ENCODE results near the gene EFS. TPM values are rescaled to one million over a fixed set of nuclear protein-coding genes. Genes with fewer than 3 reads are reported as not detected.

The EFS gene, protein sequence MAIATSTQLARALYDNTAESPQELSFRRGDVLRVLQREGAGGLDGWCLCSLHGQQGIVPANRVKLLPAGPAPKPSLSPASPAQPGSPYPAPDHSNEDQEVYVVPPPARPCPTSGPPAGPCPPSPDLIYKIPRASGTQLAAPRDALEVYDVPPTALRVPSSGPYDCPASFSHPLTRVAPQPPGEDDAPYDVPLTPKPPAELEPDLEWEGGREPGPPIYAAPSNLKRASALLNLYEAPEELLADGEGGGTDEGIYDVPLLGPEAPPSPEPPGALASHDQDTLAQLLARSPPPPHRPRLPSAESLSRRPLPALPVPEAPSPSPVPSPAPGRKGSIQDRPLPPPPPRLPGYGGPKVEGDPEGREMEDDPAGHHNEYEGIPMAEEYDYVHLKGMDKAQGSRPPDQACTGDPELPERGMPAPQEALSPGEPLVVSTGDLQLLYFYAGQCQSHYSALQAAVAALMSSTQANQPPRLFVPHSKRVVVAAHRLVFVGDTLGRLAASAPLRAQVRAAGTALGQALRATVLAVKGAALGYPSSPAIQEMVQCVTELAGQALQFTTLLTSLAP
- 14.3 and 15.8 TPM in 2 replicates for total RNA-seq

GRCh38 chr14:23365036-23365731, at the start of gene EFS:
Gene EFS (minus strand): TSS chr14:23365172. CDS start chr14:23365025, 147 bp downstream.

DNA sequence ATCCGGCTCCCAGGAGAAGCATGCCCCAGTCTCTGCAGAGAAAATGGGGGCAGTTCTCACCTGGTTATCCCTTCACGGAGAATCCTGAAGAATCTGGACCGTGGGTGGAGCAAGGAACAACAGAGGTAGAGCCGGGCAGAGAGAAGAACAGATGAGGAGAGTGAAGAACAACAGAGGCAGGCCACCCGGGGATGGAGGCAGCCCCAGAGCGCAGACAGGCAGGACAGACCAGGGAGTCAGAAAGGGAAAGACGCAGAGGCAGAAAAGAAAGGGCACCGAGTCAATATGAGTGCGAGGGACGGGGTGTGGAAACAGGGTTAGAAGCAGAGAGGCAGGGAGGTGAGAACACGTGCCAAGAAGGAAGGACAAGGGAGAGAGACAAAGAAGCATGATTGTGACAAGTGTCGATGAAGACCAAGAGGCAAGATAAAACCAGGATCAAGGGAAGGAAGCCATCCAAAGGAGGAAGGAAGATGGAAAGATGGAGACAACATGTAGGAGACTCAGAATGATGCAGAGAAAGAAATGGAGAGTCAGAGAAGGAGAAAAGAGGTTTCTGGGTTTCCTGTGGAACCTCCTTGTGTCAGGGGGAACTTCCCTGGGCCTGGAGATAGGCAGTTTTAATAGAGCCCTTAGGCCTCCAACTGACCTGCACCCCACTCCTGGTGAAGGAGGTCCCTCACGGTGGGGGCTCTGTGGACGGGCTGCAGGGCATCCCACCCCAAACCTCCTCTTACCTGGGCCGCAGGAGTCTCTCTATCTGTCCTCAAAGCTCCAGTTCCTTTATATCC, 42.7 kb upstream of the EFS start, which contains the start of gene MYH6:
TSS of gene MYH6 (minus strand) at position 758 of the 791 bp plus-strand sequence. CDS start 1,050 bp downstream, outside the sequence.

GRCh38 chr14:23376482-23377197, 11.7 kb upstream of the EFS start, which contains the start of gene CMTM5:
Gene CMTM5 (plus strand): TSS chr14:23377046. CDS start chr14:23377252, 206 bp downstream.

GRCh38 chr14:23372509-23372908, 7.5 kb upstream of the EFS start, which contains the start of gene IL25:
Gene IL25 (plus strand): TSS chr14:23372809.

DNA sequence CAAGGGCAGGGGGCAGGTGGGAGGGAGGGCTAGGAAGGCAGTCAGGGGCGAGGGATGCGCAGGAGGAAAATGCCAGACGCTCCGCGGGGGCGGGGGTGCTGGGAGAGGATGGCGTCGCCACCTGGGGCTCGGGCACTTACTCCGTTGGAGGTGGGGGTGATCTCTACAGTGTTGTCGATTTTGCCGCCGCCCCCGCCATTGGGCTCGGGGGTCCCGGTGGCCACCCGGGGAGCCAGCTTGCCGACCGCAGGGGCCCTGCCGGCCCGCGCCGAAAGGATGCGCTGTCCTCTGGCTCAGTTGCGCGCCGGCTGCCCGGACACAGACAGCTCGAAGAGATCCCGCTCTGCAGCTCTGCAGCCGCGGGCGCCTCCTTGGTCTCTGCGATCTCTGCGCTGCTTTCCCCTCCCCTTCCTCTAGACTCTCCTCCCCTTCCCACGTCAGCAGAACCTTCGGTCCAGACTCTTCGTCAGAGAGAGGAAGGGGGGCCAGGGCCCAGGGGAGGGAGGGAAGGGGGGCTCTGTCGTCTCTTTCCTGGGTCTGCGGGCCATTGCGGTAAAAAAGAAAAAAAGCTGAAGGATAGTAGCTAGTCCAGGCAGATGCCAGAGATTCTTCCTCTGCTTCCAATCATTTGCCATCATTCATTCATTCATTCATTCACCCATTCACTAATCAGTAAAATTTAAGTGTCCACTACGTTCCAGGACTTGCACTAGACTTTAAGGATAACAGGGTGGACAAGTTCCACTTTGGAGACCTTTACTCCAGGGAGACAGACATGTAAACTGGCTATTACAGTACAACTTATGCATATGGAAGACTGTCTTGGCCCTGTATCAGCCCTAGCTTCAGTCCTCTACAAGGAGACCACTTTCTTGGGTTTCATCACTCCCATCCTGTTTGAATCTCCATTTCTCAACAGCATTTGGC, 12.2 kb downstream of the EFS start, which contains the start of gene SLC22A17:
TSS of gene SLC22A17 (minus strand) at position 382 of the 927 bp plus-strand sequence.

GRCh38 chr14:23320584-23321571, 44.1 kb downstream of the EFS start, which contains the start of gene PABPN1:
Gene PABPN1 (plus strand): TSS chr14:23321457. CDS start chr14:23321470, 13 bp downstream.

DNA sequence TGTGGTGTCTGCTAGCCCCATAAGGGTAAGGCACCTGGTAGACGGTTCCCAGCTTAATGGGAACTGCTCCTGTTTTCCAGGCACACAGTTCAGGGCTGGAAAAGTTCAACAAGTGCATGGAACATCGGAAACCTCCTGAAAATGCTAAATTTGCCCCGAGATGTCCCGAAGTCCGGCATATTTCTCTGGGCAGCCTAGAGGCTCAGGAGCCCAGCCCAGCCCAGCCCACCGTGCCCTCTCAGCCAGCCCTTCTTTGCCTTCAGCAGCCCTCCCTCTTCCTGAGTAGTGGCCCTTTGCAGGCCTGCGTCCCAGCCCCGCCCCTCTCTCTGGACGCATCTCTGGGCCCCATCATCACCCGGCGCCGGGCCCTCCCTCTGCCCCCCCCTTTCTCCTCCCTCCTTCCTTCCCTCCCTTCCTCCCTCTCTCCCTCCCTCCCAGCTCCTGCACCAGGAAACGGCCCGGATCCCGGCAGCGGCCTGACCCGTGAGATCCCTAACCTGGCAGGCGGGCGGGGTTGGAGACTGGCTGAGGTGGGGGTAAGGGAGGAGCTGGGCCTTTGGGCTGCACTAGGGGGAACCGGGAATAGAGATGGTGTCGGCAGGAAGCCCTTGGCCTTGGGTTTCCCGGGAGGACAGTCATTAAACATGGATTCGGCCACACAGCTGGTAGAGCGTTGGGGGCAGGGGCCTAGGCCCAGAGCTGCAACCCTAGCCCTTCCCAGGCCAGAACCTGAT, 58.4 kb downstream of the EFS start, which contains the start of gene BCL2L2:
TSS of gene BCL2L2 (plus strand) at position 422 of the 734 bp plus-strand sequence. CDS start 935 bp downstream, outside the sequence.

Other genes starting within 250 kb of the EFS start
- not detected in 2 replicates for gene CEBPE, start 245.9 kb downstream of the EFS start, total RNA-seq
- gene SLC7A8, start 181.5 kb downstream of the EFS start, total RNA-seq, result 0.34 and 0.45 TPM in 2 replicates
- gene RNF212B, start 127.2 kb downstream of the EFS start, total RNA-seq, result not detected in 2 replicates
- 8.4 and 8.5 TPM in 2 replicates for gene HOMEZ, start 79.0 kb downstream of the EFS start, total RNA-seq
- gene PPP1R3E, start 62.3 kb downstream of the EFS start, total RNA-seq, result 0.74 and 1.5 TPM in 2 replicates
- gene BCL2L2, start 58.3 kb downstream of the EFS start, total RNA-seq, result 10.7 and 13.4 TPM in 2 replicates
- gene PABPN1, start 43.7 kb downstream of the EFS start, total RNA-seq, result 53.5 and 67.3 TPM in 2 replicates
- gene SLC22A17, start 12.3 kb downstream of the EFS start, total RNA-seq, result 10.4 and 13.8 TPM in 2 replicates
- gene IL25, start 7.6 kb upstream of the EFS start, total RNA-seq, result not detected in 2 replicates
- gene CMTM5, start 11.9 kb upstream of the EFS start, total RNA-seq, result 0.67 and 0.89 TPM in 2 replicates
- gene MYH6, start 43.1 kb upstream of the EFS start, total RNA-seq, result not detected in 2 replicates
- gene MYH7, start 70.5 kb upstream of the EFS start, total RNA-seq, result not detected in 2 replicates
- 23.3 and 30.6 TPM in 2 replicates for gene NGDN, start 104.5 kb upstream of the EFS start, total RNA-seq
- 0.15 and 0.17 TPM in 2 replicates for gene ZFHX2, start 186.6 kb upstream of the EFS start, total RNA-seq
- gene THTPA, start 191.1 kb upstream of the EFS start, total RNA-seq, result 10.0 and 16.1 TPM in 2 replicates
- gene AP1G2, start 202.6 kb upstream of the EFS start, total RNA-seq, result 17.5 and 18.6 TPM in 2 replicates
- gene JPH4, start 213.6 kb upstream of the EFS start, total RNA-seq, result not detected in 2 replicates